ENCODE results near the gene TSPAN11. TPM values are rescaled to one million over a fixed set of nuclear protein-coding genes. Genes with fewer than 3 reads are reported as not detected.
"Not testable (repeated sequence)": the region's sequence is repeated elsewhere in the genome, so short reads cannot be mapped to it uniquely, and the experiment has no call there.

The TSPAN11 gene
- total RNA-seq, 1 donor from 2014 or later = 17.5 TPM

DNA sequence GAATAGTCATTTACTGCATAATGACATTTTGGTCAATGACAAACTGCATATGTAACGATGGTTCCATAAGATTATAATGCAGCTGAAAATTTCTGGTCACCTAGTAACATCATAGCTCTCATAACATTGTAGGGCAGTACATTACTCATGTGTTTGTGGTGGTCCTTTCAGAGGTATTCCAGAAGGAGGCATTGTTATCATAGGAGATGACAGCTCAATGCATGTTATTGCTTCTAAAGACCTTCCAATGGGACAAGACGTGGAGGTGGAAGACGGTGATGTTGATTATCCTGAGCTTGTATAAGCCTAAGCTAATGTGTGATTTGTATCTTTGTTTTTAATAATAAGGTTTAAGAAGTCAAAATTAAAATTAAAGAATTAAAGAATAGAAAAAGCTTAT, 43.8 kb upstream of the TSPAN11 start:
- Mint-ChIP-seq H3K9me3 (ENCODE audit: low read depth) (peaks cover 15% of the 10 kb centered on the region), H3K4me1 (ENCODE audit: low read depth) (peaks cover 8% of the 10 kb centered on the region), H3K4me3 (ENCODE audit: low read depth) (no peak overlapping the region), H3K27ac (no peak overlapping the region), H3K36me3 (ENCODE audit: insufficient read depth) (no peaks in the 10 kb centered on the region), H3K27me3 (peaks cover 15% of the 10 kb centered on the region)
- no peak for DNase-seq (ENCODE audit: low spot score, unreplicated experiment)
- TF ChIP-seq, protein P1, sequence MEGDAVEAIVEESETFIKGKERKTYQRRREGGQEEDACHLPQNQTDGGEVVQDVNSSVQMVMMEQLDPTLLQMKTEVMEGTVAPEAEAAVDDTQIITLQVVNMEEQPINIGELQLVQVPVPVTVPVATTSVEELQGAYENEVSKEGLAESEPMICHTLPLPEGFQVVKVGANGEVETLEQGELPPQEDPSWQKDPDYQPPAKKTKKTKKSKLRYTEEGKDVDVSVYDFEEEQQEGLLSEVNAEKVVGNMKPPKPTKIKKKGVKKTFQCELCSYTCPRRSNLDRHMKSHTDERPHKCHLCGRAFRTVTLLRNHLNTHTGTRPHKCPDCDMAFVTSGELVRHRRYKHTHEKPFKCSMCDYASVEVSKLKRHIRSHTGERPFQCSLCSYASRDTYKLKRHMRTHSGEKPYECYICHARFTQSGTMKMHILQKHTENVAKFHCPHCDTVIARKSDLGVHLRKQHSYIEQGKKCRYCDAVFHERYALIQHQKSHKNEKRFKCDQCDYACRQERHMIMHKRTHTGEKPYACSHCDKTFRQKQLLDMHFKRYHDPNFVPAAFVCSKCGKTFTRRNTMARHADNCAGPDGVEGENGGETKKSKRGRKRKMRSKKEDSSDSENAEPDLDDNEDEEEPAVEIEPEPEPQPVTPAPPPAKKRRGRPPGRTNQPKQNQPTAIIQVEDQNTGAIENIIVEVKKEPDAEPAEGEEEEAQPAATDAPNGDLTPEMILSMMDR (IDR thresholded peaks at IDR 0.05; ENCODE audit: unreplicated experiment) = no peak

- no peak overlapping the region for H3K27ac Mint-ChIP-seq
- DNase-seq (ENCODE audit: low spot score, unreplicated experiment) = no peak
- no peaks in the 10 kb centered on the region for H3K36me3 Mint-ChIP-seq (ENCODE audit: insufficient read depth)
- peaks cover 5% of the 10 kb centered on the region for H3K4me1 Mint-ChIP-seq (ENCODE audit: low read depth)
- TF ChIP-seq, protein P1 (IDR thresholded peaks at IDR 0.05; ENCODE audit: unreplicated experiment) = no peak
- no peak overlapping the region for H3K4me3 Mint-ChIP-seq (ENCODE audit: low read depth)
- peaks cover 19% of the 10 kb centered on the region for H3K9me3 Mint-ChIP-seq (ENCODE audit: low read depth)
- H3K27me3 Mint-ChIP-seq = peaks cover 6% of the 10 kb centered on the region
These were observed 41.7 kb upstream of the TSPAN11 start for GRCh38 chr12:30884799-30885198.

GRCh38 chr12:30885321-30885720, 41.2 kb upstream of the TSPAN11 start:
- TF ChIP-seq, protein P1 (IDR thresholded peaks at IDR 0.05; ENCODE audit: unreplicated experiment) = no peak
- no peak for DNase-seq (ENCODE audit: low spot score, unreplicated experiment)
- Mint-ChIP-seq H3K4me3 (ENCODE audit: low read depth) (no peak overlapping the region), H3K4me1 (ENCODE audit: low read depth) (no peaks in the 10 kb centered on the region), H3K36me3 (ENCODE audit: insufficient read depth) (no peaks in the 10 kb centered on the region), H3K27ac (no peak overlapping the region), H3K27me3 (peaks cover under 1% of the 10 kb centered on the region), H3K9me3 (ENCODE audit: low read depth) (peaks cover 21% of the 10 kb centered on the region)

GRCh38 chr12:30887226-30887625, 39.3 kb upstream of the TSPAN11 start:
- Mint-ChIP-seq H3K27me3 (no peaks in the 10 kb centered on the region), H3K27ac (no peak overlapping the region), H3K9me3 (ENCODE audit: low read depth) (peaks cover 26% of the 10 kb centered on the region), H3K4me1 (ENCODE audit: low read depth) (no peaks in the 10 kb centered on the region), H3K36me3 (ENCODE audit: insufficient read depth) (peaks cover 2% of the 10 kb centered on the region), H3K4me3 (ENCODE audit: low read depth) (no peak overlapping the region)
- TF ChIP-seq, protein P1 (IDR thresholded peaks at IDR 0.05; ENCODE audit: unreplicated experiment) = no peak
- DNase-seq (ENCODE audit: low spot score, unreplicated experiment) = no peak

GRCh38 chr12:30888241-30888640, 38.3 kb upstream of the TSPAN11 start:
- Mint-ChIP-seq H3K27ac (no peak overlapping the region), H3K9me3 (ENCODE audit: low read depth) (peaks cover 26% of the 10 kb centered on the region), H3K27me3 (no peaks in the 10 kb centered on the region), H3K4me1 (ENCODE audit: low read depth) (no peaks in the 10 kb centered on the region), H3K4me3 (ENCODE audit: low read depth) (no peak overlapping the region), H3K36me3 (ENCODE audit: insufficient read depth) (peaks cover 2% of the 10 kb centered on the region)
- TF ChIP-seq, protein P1 (IDR thresholded peaks at IDR 0.05; ENCODE audit: unreplicated experiment) = no peak
- DNase-seq (ENCODE audit: low spot score, unreplicated experiment) = no peak

GRCh38 chr12:30894531-30894930, 32.0 kb upstream of the TSPAN11 start:
- H3K27me3 Mint-ChIP-seq; DNase-seq (ENCODE audit: low spot score, unreplicated experiment); H3K36me3 Mint-ChIP-seq (ENCODE audit: insufficient read depth); H3K4me3 Mint-ChIP-seq (ENCODE audit: low read depth); H3K27ac Mint-ChIP-seq; H3K9me3 Mint-ChIP-seq (ENCODE audit: low read depth); H3K4me1 Mint-ChIP-seq (ENCODE audit: low read depth): not testable (repeated sequence)

Measured in progenitor cell of endocrine pancreas (in vitro differentiated cells).